Activated T-helper 1 cell treated with anti-CD3 and anti-CD28 coated beads, Interleukin-12 subunit alpha, Interleukin-12 subunit beta, Interleukin-2, Interleukin-4 antibody, amounts not matched to agents 30 ng/mL and 10 ng/mL and 1 ng/mL, durations not matched to agents 14 hours and 24 hours and 36 hours (primary cell): ENCODE data around the gene SRRM5. TPM values are rescaled to one million over a fixed set of nuclear protein-coding genes. Genes with fewer than 3 reads are reported as not detected.
"Not testable (repeated sequence)": the region's sequence is repeated elsewhere in the genome, so short reads cannot be mapped to it uniquely, and the experiment has no call there.

ENCODE experiments used
- DNase-seq: peaks from one replicate; pipeline ENCODE4 v3.0.0; 2021; ENCODE audit warnings: low spot score
- H3K27ac Mint-ChIP-seq: one replicate; pipeline ENCODE4 v1.8.0; 2021; ENCODE audit warnings: mild to moderate bottlenecking, mixed read lengths
- H3K27me3 Mint-ChIP-seq: one replicate; pipeline ENCODE4 v1.8.0; 2022; ENCODE audit warnings: mild to moderate bottlenecking, moderate library complexity, mixed read lengths; ENCODE audit not compliant: insufficient read depth
- H3K36me3 Mint-ChIP-seq: one replicate; pipeline ENCODE4 v1.8.0; 2021; ENCODE audit warnings: low read depth, mixed read lengths
- H3K4me1 Mint-ChIP-seq: one replicate; pipeline ENCODE4 v1.8.0; 2021; ENCODE audit warnings: low read depth, mixed read lengths
- H3K4me3 Mint-ChIP-seq: one replicate; pipeline ENCODE4 v1.8.0; 2021; ENCODE audit warnings: mild to moderate bottlenecking, moderate library complexity, mixed read lengths
- H3K9me3 Mint-ChIP-seq: one replicate; pipeline ENCODE4 v1.8.0; 2021; ENCODE audit warnings: mixed read lengths
- intact Hi-C: fragments of 100-400 bp; cut with micrococcal nuclease; formaldehyde crosslinking; loops from one replicate; pipeline ENCODE4 v1.15.1; 2024
- total RNA-seq: library from RNA; stranded (reverse); gene quantifications from 2 replicates; pipeline ENCODE4 v1.2.3, GENCODE V29; 2022

The SRRM5 gene
- total RNA-seq, 1 donor from 2014 or later, result 0.13 TPM

DNA sequence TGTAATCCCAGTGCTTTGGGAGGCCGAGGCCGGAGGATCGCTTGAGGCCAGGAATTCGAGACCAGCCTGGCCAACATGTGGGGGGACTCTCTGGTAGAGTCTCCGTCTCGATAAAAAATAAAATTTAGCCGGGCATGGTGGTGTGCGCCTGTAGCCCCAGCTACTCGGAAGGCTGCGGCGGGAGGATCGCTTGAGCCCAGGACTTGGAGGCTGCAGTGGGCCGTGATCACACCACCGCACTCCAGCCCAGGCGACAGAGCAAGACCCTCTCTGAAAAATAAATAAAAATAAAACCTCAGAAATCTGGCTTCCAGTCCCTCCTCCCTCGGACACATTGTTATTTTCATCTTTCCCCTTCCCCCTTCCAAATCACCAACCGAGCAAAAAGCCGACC lies 16.3 kb upstream of the SRRM5 start:
- peak overlapping the region; percentile 97 for H3K4me3 Mint-ChIP-seq
- no peaks in the 10 kb centered on the region for H3K27me3 Mint-ChIP-seq
- peak overlapping the region; percentile 97 for H3K27ac Mint-ChIP-seq
- peak; percentile 14 for DNase-seq
- no peaks in the 10 kb centered on the region for H3K9me3 Mint-ChIP-seq
- peaks cover 43% of the 10 kb centered on the region for H3K4me1 Mint-ChIP-seq
- H3K36me3 Mint-ChIP-seq, result peaks cover 17% of the 10 kb centered on the region
- intact Hi-C loops, result loop anchor here (2.0 to 5.0 kb wide), 2 partner anchors 149 to 907 kb away; partner anchors contain the start of gene ZNF180

DNA sequence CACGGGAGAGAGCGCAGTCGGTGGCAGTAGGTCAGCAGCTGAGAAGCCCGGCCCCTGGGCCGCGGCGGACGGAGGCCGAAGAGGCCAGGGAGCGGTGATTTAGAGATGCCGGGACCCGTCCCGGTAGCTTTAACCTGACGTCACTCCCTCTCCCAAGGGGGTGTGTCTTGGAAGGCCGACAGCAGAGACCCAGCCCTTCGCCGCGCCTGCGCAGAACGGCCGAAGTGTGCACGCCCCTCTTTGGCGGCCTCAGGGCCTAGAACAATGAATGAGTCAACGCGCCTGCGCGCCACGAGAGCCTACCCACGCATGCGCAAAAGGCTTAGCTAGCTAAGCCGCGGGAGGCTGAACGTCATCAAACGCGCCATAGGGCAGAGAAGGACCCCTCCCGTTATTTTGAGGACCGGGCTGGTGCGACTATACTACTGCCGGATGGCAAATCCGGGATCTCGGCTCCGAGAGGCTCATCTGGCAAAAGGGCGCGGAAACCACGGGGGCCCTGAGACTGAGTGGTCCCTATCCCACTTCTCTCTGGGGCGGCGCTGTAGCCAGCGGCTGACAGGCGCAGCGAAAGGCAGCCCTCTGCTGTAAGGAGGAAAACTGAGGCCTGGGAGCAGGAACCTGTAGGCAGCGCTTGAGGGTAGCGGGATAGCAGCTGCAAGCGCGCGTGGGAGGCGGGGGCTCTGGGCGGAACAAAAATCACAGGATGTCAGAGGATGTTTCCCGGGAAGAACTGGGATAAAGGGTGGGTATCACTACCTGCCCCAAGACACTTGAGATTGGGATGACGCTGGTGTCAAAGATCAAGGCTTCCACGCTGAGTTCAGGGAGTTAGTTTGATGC lies 15.7 kb upstream of the SRRM5 start, which contains the start of the genes IRGQ and ZNF576:
Gene IRGQ, minus strand, starts transcription at position 136 of the 843 bp plus-strand sequence. CDS start 796 bp downstream, outside the sequence.
Gene ZNF576, plus strand, starts transcription at position 597 of the 843 bp plus-strand sequence. CDS start 514 bp downstream, outside the sequence.
- intact Hi-C loops, result loop anchor here (1.0 to 5.0 kb wide), 11 partner anchors 16 to 906 kb away; partner anchors contain the start of genes PHLDB3, PINLYP, SMG9 and XRCC1
- H3K36me3 Mint-ChIP-seq, result peaks cover 15% of the 10 kb centered on the region
- peak; percentile 100 for DNase-seq
- no peaks in the 10 kb centered on the region for H3K9me3 Mint-ChIP-seq
- H3K4me1 Mint-ChIP-seq, result peaks cover 39% of the 10 kb centered on the region
- peak within 1 kb of the TSS; percentile 97 for H3K4me3 Mint-ChIP-seq
- H3K27ac Mint-ChIP-seq, result peak within 1 kb of the TSS; percentile 97
- H3K27me3 Mint-ChIP-seq, result no peaks in the 10 kb centered on the region

DNA sequence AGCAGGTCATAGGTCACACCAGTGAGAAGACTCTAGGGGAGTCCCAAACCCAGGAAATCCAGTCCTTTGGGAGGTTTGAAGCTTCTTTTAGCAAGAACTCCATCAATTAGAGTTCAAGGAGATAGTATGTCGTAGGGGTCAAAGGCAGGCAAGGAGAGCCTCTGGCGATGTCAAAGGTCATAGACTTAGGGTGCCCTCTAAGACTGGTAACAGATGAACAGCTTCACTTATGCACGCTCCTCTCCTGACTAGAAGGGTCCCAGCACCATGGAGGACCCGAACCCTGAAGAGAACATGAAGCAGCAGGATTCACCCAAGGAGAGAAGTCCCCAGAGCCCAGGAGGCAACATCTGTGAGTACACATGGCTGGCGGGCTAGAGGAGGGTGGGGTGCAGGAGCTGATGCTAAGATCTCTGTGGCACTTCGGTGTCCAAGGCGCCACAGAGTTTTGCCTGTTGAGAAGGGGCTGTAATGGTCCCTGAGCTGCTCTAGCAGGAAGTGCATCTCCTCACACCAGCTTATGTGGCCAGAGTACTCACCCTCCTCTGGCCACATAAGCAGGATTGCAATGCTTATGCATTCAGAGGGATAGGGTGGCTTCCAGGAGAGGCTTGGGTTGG lies 14.9 kb upstream of the SRRM5 start:
- H3K36me3 Mint-ChIP-seq, result peaks cover 20% of the 10 kb centered on the region
- no peaks in the 10 kb centered on the region for H3K9me3 Mint-ChIP-seq
- DNase-seq, result no peak
- H3K27me3 Mint-ChIP-seq, result no peaks in the 10 kb centered on the region
- peak overlapping the region; percentile 97 for H3K27ac Mint-ChIP-seq
- H3K4me1 Mint-ChIP-seq, result peaks cover 39% of the 10 kb centered on the region
- intact Hi-C loops, result loop anchor here (1.0 to 5.0 kb wide), 10 partner anchors 17 to 905 kb away; partner anchors contain the start of genes PHLDB3, PINLYP, SMG9 and XRCC1
- peak overlapping the region; percentile 97 for H3K4me3 Mint-ChIP-seq

DNA sequence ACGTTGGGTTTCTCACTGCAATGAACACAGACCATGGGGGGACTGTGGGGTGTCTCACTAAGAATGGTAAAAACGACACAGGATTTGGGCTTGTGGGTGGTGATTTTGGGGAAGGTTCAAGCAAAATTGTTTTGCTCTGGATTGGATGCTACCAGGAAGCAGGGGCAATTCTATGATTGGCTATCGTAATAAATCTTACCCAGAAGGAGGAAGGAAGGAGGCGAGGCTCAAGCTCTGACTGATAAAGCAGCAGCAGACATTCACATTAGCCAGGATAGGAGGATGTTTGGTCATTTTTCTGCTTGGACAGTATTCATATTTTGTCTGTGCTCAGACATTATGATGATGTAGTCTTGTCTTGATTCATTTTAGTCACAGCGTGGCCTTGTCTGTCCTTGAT lies 14.0 kb upstream of the SRRM5 start:
- Mint-ChIP-seq H3K9me3 (no peaks in the 10 kb centered on the region), H3K4me3 (peak overlapping the region; percentile 97)

DNA sequence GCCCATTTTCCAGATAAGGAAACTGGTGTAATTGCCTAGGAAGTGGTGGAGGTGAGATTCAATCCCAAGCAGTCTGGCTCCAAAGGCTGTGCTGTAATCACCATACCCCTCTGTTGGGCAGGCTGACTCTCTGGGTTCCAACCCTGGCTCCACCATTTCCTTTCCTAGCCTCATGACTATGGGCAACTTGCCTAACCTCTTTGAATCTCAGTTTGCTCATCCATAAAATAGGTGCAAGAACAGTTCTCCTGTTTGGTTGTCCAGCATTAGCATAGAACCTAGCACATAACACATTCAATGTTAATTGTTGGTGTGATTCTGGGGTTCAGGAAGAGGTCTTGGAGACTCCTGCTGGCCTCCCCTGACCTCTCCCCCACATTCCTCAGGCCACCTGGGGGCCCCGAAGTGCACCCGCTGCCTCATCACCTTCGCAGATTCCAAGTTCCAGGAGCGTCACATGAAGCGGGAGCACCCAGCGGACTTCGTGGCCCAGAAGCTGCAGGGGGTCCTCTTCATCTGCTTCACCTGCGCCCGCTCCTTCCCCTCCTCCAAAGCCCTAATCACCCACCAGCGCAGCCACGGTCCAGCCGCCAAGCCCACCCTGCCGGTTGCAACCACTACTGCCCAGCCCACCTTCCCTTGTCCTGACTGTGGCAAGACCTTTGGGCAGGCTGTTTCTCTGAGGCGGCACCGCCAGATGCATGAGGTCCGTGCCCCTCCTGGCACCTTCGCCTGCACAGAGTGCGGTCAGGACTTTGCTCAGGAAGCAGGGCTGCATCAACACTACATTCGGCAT lies 13.2 kb upstream of the SRRM5 start:
- intact Hi-C loops, result loop anchor here (5.0 kb wide), 1 partner anchor 904 kb away; the partner anchor contains the start of gene ZNF180
- Mint-ChIP-seq H3K27me3 (no peaks in the 10 kb centered on the region), H3K9me3 (no peaks in the 10 kb centered on the region), H3K27ac (peak overlapping the region; percentile 6), H3K4me3 (peak overlapping the region; percentile 97), H3K4me1 (peaks cover 33% of the 10 kb centered on the region), H3K36me3 (peaks cover 11% of the 10 kb centered on the region)
- no peak for DNase-seq

More for the DNA sequence above, 14.0 kb upstream of the SRRM5 start:
- no peak for DNase-seq
- intact Hi-C loops, result loop anchor here (5.0 kb wide), 1 partner anchor 904 kb away; the partner anchor contains the start of gene ZNF180
- Mint-ChIP-seq H3K4me1 (peaks cover 39% of the 10 kb centered on the region), H3K27me3 (no peaks in the 10 kb centered on the region), H3K27ac (peak overlapping the region; percentile 67), H3K36me3 (peaks cover 16% of the 10 kb centered on the region)

DNA sequence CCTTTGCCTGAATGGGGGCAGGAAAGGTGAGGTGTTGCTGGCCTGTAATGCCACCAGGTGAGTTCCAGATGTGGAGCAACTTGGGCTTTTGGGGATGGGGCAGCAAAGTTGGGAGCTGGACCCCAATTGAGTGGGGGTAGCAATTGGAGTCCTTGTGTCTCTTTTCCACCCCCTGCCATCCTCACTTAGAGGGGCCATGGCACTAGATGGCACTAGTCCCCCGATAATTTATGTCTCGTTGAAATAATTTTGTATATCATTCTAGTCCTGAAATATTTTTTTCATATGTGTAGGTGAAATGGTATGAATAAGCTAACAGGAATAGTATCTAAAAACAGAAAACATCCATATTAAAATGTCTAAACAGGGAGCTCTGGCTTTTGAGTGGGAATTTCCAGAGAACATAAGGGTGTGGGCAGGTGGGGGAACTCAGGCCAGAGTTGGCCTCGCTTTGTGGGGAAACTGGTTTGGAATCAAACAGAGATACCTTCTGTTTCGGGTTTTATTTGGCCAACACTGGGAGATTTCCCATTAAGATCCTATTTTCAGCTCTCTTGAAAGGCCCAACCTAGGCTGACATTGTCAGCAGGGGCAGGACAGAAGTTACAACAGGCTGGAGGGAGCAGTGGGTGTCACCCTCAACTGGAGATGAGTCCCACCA lies 12.1 kb upstream of the SRRM5 start:
- Mint-ChIP-seq H3K36me3 (peaks cover 7% of the 10 kb centered on the region), H3K27ac (no peak overlapping the region), H3K9me3 (no peaks in the 10 kb centered on the region), H3K4me3 (no peak overlapping the region), H3K4me1 (peaks cover 28% of the 10 kb centered on the region), H3K27me3 (no peaks in the 10 kb centered on the region)
- no peak for DNase-seq
- intact Hi-C loops, result loop anchor here (5.0 kb wide), 1 partner anchor 903 kb away; the partner anchor contains the start of gene ZNF180

DNA sequence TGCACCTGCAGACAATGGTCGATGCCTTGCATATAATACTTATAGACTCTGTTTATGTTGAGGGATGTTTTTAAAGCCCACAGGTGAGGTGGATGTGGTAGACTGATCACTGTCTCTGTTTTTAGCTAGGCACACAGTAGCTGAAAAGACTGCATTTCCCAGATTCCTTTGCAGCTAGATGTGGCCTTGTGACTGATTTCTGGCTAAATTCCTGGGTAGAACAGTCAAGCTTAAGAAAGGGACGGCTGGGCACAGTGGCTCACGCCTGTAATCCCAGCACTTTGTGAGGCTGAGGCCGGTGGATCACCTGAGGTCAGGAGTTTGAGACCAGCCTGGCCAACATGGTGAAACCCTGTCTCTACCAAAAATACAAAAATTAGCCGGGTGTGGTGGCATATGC lies 11.6 kb upstream of the SRRM5 start:
- H3K27me3 Mint-ChIP-seq, intact Hi-C loops, H3K36me3 Mint-ChIP-seq, H3K4me3 Mint-ChIP-seq, H3K27ac Mint-ChIP-seq, H3K9me3 Mint-ChIP-seq, DNase-seq: not testable (repeated sequence)
- H3K4me1 Mint-ChIP-seq, result peaks cover 28% of the 10 kb centered on the region

DNA sequence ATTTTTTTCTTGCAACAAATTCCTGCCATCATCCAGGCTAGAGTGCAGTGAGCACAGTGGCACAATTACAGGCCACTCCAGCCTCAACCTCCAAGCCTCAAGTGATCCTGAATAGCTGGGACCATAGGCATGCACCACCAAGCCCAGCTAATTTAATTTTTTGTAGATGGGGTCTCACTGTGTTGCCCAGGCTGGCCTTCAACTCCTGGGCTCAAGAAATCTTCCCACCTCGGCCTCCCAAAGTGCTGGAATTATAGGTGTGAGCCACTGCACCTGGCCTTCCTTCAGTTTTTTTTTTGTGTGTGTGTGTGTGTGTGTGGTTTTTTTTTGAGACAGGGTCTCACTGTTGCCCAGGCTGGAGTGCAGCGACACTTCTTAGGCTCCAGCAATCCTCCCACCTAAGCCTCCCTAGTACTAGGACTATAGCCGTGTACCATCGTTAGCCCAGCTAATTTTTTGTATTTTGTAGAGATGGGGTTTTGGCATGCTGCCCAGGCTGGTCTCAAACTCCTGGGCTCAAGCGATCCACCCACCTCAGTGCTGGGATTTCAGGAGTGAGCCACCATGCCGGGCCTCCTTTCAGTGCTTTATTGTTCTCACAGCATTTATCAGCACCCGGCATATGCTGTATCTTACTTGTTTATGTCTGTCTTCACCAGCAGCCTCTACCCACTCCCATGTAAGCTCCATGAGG lies 5.9 kb upstream of the SRRM5 start:
- Mint-ChIP-seq H3K36me3 (peaks cover 5% of the 10 kb centered on the region), H3K9me3 (no peaks in the 10 kb centered on the region), H3K27ac (no peak overlapping the region), H3K27me3 (no peaks in the 10 kb centered on the region), H3K4me1 (peaks cover 3% of the 10 kb centered on the region), H3K4me3 (no peak overlapping the region)
- intact Hi-C loops, result no loop called here
- no peak for DNase-seq

DNA sequence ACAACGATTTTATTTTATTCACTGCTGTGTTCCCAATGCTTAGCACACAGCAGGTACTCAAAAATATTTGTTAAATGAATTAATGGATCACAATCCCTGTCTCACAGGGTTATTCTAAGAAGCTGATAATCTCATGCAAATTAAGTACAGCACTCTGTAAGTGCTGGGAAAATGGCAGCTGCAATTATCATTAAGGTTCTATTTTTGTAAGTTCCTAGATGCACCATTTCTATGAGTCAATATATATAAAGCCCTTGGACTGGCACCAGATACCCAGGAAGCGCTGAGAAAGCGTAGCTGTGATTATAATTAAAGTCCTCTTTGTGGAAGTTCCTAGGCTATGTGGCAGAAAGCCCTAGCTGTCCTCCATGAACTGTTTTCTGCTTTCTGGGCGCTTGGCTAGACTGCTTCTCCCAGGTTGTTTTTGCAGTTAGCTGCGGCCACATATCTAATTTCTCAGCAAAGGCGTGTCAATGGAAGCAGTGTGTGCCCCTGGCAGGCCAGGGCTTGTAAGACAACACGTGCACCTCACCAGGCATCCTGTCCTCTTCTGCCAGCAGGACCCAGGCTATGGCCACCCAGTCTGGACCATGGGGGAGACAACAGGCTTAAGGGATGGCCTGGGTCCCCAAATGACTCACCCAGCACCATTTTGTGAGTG lies 5.2 kb upstream of the SRRM5 start:
- Mint-ChIP-seq H3K27me3 (no peaks in the 10 kb centered on the region), H3K4me3 (no peak overlapping the region), H3K27ac (no peak overlapping the region), H3K36me3 (no peaks in the 10 kb centered on the region), H3K9me3 (no peaks in the 10 kb centered on the region), H3K4me1 (peaks cover 3% of the 10 kb centered on the region)
- intact Hi-C loops, result no loop called here
- DNase-seq, result no peak

DNA sequence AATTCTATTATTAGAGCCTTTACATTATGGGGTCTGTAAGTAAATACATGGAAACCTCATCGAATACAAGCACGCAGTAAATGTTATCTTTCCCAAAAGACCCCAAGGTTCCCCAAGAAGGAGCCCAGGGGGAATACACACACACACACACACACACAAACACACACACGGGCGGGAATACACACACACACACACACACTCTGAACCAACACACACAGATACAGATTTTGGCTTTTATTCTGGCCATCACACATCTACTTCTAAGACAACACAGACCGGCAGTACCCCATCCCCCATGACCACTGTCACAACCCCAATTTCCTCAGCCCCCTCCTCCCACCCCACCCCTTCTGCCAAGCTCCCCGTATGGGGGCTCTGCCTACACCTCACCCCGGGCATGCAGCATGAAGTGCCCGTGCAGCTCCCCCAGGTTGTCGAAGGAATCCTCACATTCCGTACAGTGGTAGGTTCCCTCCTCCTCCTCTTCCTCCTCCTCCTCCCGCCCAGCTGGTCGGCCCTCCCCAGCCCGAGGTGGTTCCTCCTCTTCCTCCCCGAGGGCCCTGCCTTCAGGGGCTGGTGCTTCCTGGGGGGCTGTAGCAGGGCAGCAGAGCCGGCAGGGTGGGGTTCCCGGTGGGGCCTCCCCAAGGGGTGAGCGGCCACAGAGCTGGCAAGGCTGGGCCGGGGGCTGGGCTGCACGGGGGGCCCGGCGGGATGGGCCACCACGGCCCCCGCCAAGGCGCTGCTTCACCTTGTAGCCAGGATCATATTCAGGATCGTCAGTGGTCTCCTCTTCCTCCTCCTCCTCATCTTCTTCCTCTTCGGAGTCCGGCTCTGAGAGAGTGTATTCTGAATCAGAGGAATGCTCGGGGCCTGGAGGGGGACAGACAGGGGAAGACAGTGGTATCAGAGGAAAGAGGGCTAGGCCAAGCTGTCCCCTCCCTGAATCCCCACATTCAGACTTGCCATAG lies 4.4 kb upstream of the SRRM5 start:
- intact Hi-C loops, result no loop called here

More for the DNA sequence above, 4.4 kb upstream of the SRRM5 start:
- Mint-ChIP-seq H3K4me3 (no peak overlapping the region), H3K36me3 (no peaks in the 10 kb centered on the region), H3K27ac (no peak overlapping the region), H3K9me3 (no peaks in the 10 kb centered on the region), H3K4me1 (peaks cover 3% of the 10 kb centered on the region), H3K27me3 (no peaks in the 10 kb centered on the region)
- no peak for DNase-seq
